ENCODE results near the gene HMX3. TPM values are rescaled to one million over a fixed set of nuclear protein-coding genes. Genes with fewer than 3 reads are reported as not detected.

HMX3 gene
- total and polyA plus RNA-seq, 8 donors, result 0.37 TPM; not detected in 7

GRCh38 chr10:123149568-123150270 lies 13.9 kb downstream of the HMX3 start:
- Histone ChIP-seq H3K36me3 (no peaks in the 10 kb centered on the region), H3K9me3 (no peaks in the 10 kb centered on the region), H3K4me1 (peaks cover 11 to 72% (median 51%) of the 10 kb centered on the region in 4 donors), H3K4me3 (peak overlapping the region; percentile 23 to 54 (median 40)), H3K27ac (no peak overlapping the region), H3K27me3 (peaks cover 65 to 90% (median 83%) of the 10 kb centered on the region in 3 donors)
- intact Hi-C loops (cut with DNase I; ENCODE audit: low total_unique reads), result no loop called here
- peak in 1 of 2 donors; percentile 71 for DNase-seq
- no peak for TF ChIP-seq EP300 (IDR thresholded peaks at IDR 0.05)
- no peak for TF ChIP-seq CTCF (IDR thresholded peaks at IDR 0.05)
- no peak for TF ChIP-seq POLR2AphosphoS5 (IDR thresholded peaks at IDR 0.05)
- no peak for TF ChIP-seq POLR2A (IDR thresholded peaks at IDR 0.05)
- WGBS, 5 donors, result 1 to 4% (median 2%) methylated on average over 12 to 76 of the region's 76 CpGs

- DNase-seq, result no peak
- intact Hi-C loops (cut with DNase I; ENCODE audit: low total_unique reads), result no loop called here
- Histone ChIP-seq H3K9me3 (no peaks in the 10 kb centered on the region), H3K4me3 (peak overlapping the region in 3 of 4 donors; percentile 23 to 54 (median 49)), H3K36me3 (no peaks in the 10 kb centered on the region), H3K4me1 (peaks cover 17 to 75% (median 58%) of the 10 kb centered on the region in 4 donors), H3K27ac (no peak overlapping the region), H3K27me3 (peaks cover 58 to 83% (median 76%) of the 10 kb centered on the region in 3 donors)
- no peak for TF ChIP-seq POLR2A (IDR thresholded peaks at IDR 0.05)
- no peak for TF ChIP-seq EP300 (IDR thresholded peaks at IDR 0.05)
- no peak for TF ChIP-seq POLR2AphosphoS5 (IDR thresholded peaks at IDR 0.05)
- TF ChIP-seq CTCF (IDR thresholded peaks at IDR 0.05), result no peak
- WGBS, 5 donors, result 6 to 10% (median 9%) methylated on average over 24 to 34 of the region's 34 CpGs
These were observed 14.7 kb downstream of the HMX3 start for GRCh38 chr10:123150271-123150985.

- Histone ChIP-seq H3K27me3 (peaks cover 51 to 75% (median 69%) of the 10 kb centered on the region in 3 donors), H3K4me1 (peaks cover 22 to 75% (median 60%) of the 10 kb centered on the region in 4 donors), H3K36me3 (peaks cover 0 to 5% (median 2%) of the 10 kb centered on the region in 4 donors), H3K4me3 (peak overlapping the region in 3 of 4 donors; percentile 10 to 40 (median 28)), H3K9me3 (no peaks in the 10 kb centered on the region), H3K27ac (no peak overlapping the region)
- TF ChIP-seq POLR2AphosphoS5 (IDR thresholded peaks at IDR 0.05), result no peak
- no peak for TF ChIP-seq EP300 (IDR thresholded peaks at IDR 0.05)
- TF ChIP-seq POLR2A (IDR thresholded peaks at IDR 0.05), result no peak
- TF ChIP-seq CTCF (IDR thresholded peaks at IDR 0.05), result no peak
- DNase-seq, result peak in 1 of 2 donors; percentile 48
- 3 to 7% (median 4%) methylated on average over 38 to 56 of the region's 56 CpGs for WGBS, 5 donors
- intact Hi-C loops (cut with DNase I; ENCODE audit: low total_unique reads), result no loop called here
These were observed 15.4 kb downstream of the HMX3 start for GRCh38 chr10:123150986-123151736.

GRCh38 chr10:123151737-123152135 lies 16.0 kb downstream of the HMX3 start:
- peak overlapping the region in 1 of 4 donors; percentile 40 for H3K4me3 ChIP-seq
- H3K9me3 ChIP-seq, result no peaks in the 10 kb centered on the region
- DNase-seq, result no peak
- H3K27ac ChIP-seq, result no peak overlapping the region
- peaks cover 47 to 70% (median 63%) of the 10 kb centered on the region in 3 donors for H3K27me3 ChIP-seq
- no peak for TF ChIP-seq POLR2A (IDR thresholded peaks at IDR 0.05)
- TF ChIP-seq POLR2AphosphoS5 (IDR thresholded peaks at IDR 0.05), result no peak
- no peak for TF ChIP-seq CTCF (IDR thresholded peaks at IDR 0.05)
- TF ChIP-seq EP300 (IDR thresholded peaks at IDR 0.05), result no peak
- 18 to 26% (median 22%) methylated on average over 7 of the region's 7 CpGs for WGBS, 5 donors
- intact Hi-C loops (cut with DNase I; ENCODE audit: low total_unique reads), result no loop called here
- H3K4me1 ChIP-seq, result peaks cover 22 to 75% (median 61%) of the 10 kb centered on the region in 4 donors
- peaks cover 0 to 10% (median 7%) of the 10 kb centered on the region in 4 donors for H3K36me3 ChIP-seq
